A673 (cell line): ENCODE measurements around the gene UBE3A.

Experiments
- EZH2 ChIP-seq: fragments of 200-600 bp; sonication (generic); IDR thresholded peaks from 2 replicates; pipeline ENCODE4 v1.6.1; 2017; ENCODE audit warnings: borderline replicate concordance, low read depth, mild to moderate bottlenecking, mixed read lengths, antibody characterized with exemption, low read length; ENCODE audit not compliant: poor library complexity, severe bottlenecking
- TF ChIP-seq, protein P1 (sequence below): fragments of 300-800, 200-600 bp; sonication (generic); conservative IDR thresholded peaks from 2 replicates; pipeline ENCODE4 v1.5.1; 2017; ENCODE audit warnings: low read depth, mild to moderate bottlenecking, antibody characterized with exemption, low read length, moderate library complexity, mixed read lengths

DNA sequence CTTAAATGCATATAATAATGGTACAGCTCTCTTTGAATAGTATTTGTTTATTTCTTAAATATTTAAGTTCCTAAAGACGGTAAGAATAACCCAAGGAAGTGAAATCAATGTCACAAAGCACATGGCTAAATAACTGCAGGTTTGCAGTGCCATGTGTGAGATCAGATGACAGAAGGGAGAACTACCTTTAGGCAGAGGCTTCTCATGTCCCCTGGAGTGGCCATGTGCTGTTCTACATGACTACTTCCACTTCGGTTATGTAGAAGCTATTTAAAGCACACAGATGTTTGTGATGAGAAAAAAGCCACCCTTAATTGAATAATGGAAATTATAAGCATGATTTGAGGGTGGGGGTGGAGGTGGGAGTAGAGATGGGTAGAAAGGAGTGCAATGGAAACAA lies 109.1 kb downstream of the UBE3A start:
- TF ChIP-seq, protein P1, sequence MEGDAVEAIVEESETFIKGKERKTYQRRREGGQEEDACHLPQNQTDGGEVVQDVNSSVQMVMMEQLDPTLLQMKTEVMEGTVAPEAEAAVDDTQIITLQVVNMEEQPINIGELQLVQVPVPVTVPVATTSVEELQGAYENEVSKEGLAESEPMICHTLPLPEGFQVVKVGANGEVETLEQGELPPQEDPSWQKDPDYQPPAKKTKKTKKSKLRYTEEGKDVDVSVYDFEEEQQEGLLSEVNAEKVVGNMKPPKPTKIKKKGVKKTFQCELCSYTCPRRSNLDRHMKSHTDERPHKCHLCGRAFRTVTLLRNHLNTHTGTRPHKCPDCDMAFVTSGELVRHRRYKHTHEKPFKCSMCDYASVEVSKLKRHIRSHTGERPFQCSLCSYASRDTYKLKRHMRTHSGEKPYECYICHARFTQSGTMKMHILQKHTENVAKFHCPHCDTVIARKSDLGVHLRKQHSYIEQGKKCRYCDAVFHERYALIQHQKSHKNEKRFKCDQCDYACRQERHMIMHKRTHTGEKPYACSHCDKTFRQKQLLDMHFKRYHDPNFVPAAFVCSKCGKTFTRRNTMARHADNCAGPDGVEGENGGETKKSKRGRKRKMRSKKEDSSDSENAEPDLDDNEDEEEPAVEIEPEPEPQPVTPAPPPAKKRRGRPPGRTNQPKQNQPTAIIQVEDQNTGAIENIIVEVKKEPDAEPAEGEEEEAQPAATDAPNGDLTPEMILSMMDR = no peak
- TF ChIP-seq EZH2 = no peak
